PC-9 (cell line): ENCODE results near the gene HMBS.

Experiments
- EZH2 ChIP-seq: fragments of 200-600 bp; sonication (generic); IDR thresholded peaks from 2 replicates; pipeline ENCODE4 v1.8.0; 2017; ENCODE audit warnings: antibody characterized with exemption, low read depth
- TF ChIP-seq, protein P1 (sequence below): fragments of 200-600 bp; sonication (generic); conservative IDR thresholded peaks from 2 replicates; pipeline ENCODE4 v1.6.1; 2017; ENCODE audit warnings: mixed run types, antibody characterized with exemption, mild to moderate bottlenecking, moderate library complexity

DNA sequence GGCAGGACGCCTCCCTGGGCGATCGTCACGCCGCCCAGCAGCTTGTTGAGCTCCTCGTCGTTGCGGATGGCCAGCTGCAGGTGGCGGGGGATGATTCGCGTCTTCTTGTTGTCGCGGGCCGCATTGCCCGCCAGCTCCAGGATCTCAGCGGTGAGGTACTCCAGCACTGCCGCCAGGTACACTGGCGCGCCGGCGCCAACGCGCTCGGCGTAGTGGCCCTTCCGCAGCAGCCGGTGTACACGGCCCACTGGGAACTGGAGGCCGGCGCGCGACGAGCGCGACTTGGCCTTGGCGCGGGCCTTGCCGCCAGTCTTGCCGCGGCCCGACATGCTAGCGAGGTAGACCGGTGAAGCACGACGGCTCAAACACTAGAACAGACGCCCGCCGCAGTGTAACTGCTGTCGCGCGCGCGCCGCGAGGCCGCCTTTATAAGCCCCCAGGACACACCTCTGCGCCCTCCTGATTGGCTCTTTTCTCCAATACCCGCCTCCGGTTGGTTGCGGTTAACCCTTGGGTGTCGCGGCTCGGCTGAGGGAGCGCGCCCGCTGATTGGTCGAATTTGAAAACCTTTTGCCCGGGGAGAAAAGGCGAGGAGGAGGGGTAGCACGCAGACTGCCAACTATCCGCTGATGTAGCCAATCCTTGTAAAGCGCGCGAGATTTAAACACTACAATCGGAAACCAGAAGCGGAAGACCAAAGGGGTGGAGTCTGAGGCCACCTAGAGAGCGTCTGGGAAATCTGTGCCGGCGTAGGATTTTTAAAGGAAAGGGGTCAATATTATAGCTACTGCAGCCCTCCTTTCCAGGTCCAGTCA, 10.6 kb downstream of the HMBS start:
- TF ChIP-seq, protein P1, sequence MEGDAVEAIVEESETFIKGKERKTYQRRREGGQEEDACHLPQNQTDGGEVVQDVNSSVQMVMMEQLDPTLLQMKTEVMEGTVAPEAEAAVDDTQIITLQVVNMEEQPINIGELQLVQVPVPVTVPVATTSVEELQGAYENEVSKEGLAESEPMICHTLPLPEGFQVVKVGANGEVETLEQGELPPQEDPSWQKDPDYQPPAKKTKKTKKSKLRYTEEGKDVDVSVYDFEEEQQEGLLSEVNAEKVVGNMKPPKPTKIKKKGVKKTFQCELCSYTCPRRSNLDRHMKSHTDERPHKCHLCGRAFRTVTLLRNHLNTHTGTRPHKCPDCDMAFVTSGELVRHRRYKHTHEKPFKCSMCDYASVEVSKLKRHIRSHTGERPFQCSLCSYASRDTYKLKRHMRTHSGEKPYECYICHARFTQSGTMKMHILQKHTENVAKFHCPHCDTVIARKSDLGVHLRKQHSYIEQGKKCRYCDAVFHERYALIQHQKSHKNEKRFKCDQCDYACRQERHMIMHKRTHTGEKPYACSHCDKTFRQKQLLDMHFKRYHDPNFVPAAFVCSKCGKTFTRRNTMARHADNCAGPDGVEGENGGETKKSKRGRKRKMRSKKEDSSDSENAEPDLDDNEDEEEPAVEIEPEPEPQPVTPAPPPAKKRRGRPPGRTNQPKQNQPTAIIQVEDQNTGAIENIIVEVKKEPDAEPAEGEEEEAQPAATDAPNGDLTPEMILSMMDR: peak; percentile 27; the same call in 1 of the 2 replicates
- no peak for TF ChIP-seq EZH2
